GM19452 (cell line): ENCODE data around the gene GAB2.
"Not testable (repeated sequence)": the region's sequence is repeated elsewhere in the genome, so short reads cannot be mapped to it uniquely, and the experiment has no call there.

Source experiments
- ATAC-seq: cut with Tn5 transposase; IDR thresholded peaks from one replicate; pipeline ENCODE4 v1.9.1; 2021; ENCODE audit not compliant: unreplicated experiment

GAB2 gene

DNA sequence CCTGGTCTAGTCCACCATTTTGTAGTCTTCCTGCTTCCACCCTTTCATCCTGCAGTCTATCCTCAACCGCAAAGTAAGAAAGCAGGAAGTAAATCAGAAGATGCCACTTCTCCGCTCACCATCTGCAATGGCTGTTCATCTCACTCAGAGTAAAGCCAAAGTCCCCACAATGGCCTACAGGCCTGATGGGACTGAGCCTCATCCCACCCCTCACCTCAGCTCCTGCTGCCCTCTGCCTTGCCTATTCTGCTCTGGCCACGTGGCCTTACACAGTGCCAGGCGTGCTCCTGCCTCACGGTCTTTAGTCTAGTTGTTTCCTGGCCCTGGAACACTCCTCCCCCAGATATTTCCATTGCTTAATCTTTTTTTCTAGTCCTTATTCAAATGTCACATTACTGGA, 133.4 kb downstream of the GAB2 start:
- ATAC-seq = no peak

- no peak for ATAC-seq
These were observed 134.8 kb downstream of the GAB2 start for GRCh38 chr11:78282821-78283220.

DNA sequence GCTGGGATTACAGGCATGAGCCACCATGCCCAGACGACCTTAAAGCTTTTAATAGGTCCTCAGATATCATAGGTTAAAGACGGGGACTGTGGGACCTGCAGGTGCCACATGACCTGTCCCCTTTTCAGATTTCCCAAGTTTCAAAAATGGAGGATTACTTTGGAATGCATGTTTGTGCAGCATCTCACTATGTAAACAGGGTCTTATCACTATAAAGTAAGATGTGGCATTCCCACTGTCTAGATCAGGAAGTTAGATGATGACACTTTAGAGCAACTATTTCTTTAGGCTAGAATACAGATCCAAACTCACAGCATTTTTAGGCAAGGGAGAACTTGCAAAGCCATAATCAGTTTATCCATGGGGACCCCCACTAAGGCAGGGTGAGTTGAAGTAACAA, 136.1 kb downstream of the GAB2 start:
- ATAC-seq = no peak

DNA sequence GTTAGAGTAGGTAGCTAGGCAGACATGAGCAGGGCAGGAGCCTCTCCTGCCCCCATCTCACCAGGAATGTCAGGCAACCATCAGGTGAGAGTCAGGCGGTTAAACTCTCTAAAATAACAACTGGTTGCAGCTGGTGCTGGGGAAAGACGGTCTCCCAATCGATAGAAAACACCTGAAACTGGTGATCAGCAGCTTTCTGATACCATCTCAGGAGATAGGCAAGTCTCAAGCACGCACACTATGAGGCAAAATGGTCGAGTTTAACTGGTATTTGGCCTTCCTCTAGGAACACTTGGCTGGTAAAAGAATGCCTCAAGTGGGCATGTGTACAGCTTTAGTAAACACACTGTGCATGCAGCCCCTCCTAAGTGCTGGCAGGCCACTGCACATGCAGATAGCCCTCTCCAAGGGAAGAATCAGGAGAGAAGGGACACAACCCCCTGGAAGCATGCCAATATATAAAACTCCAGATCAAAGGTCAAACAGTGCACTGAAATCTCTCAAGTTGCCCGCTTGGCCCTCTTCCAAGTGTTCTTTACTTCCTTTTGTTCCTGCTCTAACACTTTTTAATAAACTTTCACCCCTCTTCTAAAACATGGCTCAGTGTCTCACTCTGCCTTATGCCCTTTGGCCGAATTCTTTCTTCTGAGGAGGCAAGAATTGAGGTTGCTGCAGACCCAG, 140.2 kb downstream of the GAB2 start:
- ATAC-seq = no peak

- no peak for ATAC-seq
These were observed 141.3 kb downstream of the GAB2 start for GRCh38 chr11:78276311-78276710.

GRCh38 chr11:78274739-78275138, 142.9 kb downstream of the GAB2 start:
- no peak for ATAC-seq

DNA sequence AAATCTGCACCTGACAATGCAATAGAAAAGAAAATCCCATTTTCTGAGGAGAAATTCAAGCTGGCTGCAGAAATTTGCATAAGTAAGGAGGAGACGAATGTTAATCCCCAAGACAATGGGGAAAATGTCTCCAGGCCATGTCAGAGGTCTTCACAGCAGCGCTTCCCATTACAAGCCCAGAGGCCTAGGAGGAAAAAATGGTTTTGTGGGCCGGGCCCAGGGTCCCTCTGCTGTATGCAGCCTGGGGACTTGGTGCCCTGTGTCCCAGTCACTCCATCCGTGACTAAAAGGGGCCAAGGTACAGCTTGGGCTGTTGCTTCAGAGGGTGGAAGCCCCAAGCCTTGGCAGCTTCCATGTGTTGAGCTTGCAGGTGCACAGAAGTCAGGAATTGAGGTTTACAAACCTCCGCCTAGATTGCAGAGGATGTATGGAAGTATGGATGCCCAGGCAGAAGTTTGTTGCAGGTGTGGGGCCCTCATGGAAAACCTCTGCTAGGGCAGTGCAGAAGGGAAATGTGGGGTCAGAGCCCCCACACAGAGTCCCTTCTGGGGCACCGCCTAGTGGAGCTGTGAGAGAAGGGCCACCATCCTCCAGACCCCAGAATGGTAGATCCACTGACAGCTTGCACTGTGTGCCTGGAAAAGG, 144.9 kb downstream of the GAB2 start:
- ATAC-seq = not testable (repeated sequence)

GRCh38 chr11:78271801-78272200, 145.8 kb downstream of the GAB2 start:
- ATAC-seq = not testable (repeated sequence)

GRCh38 chr11:78270971-78271370, 146.6 kb downstream of the GAB2 start:
- ATAC-seq = no peak

- no peak for ATAC-seq
These were observed 147.8 kb downstream of the GAB2 start for GRCh38 chr11:78269806-78270205.

DNA sequence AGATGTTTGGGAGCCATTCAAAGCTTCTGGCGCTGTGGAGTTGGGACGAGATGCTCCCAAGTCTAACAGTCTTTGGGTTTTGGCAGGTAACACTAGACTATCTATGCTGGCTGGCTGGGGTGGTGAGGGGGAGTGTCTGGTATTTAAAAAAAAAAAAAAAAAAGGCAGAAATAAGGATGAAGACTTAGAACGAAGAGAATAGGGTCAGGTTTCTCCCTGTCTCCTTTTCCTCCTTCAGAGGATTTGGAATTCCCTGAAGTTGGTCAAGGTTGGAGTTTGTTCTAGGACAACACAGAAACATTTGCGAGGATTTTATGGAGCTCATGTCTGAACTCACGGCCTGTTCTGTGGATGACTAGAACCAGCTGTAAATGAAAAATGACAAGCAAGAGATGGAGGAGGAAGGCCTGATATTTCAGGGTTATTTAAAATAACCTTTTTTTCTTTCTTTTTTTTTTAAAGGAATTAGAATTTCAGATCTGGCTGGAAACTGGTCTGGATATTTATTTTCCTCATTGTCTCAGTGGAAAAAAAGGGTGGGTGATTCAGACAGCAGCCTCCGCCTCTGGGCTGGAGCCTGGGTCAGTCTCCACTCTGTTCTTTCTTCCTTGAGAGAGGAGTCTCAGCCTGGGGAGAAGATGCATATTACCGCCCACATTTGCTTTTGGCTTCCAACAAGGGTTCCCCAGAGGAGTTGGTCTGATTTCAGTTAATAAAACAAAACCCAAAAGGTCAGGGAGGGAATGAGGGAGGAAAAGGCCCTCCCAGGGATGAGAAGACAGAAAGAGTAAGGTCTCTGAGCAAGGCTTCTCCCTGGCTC, 148.8 kb downstream of the GAB2 start:
- ATAC-seq = no peak

GRCh38 chr11:78266451-78266850, 151.2 kb downstream of the GAB2 start:
- ATAC-seq = no peak

GRCh38 chr11:78265326-78265725, 152.3 kb downstream of the GAB2 start:
- ATAC-seq = no peak

- no peak for ATAC-seq
These were observed 154.9 kb downstream of the GAB2 start for GRCh38 chr11:78262691-78263090.

- no peak for ATAC-seq
These were observed 155.4 kb downstream of the GAB2 start for GRCh38 chr11:78262238-78262637.

GRCh38 chr11:78261828-78262227, 155.8 kb downstream of the GAB2 start:
- no peak for ATAC-seq

- ATAC-seq = no peak
These were observed 156.3 kb downstream of the GAB2 start for GRCh38 chr11:78261367-78261766.

DNA sequence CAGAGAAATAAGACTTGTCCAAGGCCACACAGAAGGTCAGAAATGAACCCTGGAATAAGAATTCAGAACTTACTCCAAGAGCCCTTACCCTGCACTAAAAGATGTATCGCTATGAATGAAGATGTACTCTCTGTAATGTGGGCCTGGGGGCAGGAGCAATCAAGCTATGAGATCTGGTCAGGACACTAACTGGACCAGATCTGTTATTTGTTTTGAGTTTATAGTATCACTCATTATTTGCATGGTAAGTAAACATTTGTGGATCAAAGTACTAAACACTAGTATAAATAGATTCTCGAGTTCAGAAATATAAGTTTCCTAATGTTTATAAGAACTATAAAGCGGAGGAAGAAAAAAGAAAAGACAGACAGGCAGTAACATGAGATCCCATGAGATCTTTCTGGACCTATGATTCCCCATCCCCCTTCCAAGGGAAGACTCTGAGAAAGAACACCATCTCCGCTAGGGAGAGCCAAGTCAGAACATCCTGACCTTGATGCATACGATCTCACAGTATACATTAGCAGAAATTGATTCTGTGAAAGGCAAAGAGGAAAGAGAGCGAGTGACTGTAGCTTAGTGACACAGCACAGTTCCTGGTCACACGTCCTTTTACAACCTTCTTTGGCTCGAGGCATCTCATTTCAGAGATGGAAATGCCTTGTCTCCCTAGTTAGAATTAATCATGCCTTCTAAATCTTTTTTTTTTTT, 157.7 kb downstream of the GAB2 start:
- no peak for ATAC-seq

DNA sequence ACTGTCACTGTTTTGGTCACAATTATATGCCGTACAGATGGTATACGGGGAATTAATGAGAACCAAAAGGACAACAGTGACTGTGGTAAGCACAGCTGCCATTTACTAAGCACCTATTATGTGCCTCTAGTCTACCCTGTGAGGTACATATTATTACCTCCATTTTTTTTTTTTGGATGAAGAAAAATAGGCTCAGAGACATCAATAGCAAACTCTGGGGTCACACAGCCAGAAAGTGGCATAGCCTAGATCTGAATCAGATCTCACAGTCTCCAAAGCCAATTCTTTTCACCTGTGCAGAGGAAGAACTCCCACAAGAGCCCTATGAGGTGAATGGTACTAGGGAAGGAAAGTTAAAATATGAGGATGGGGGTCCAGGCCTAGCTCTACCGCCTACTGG, 160.0 kb downstream of the GAB2 start:
- ATAC-seq = no peak

GRCh38 chr11:78256962-78257361, 160.7 kb downstream of the GAB2 start:
- ATAC-seq = no peak

GRCh38 chr11:78255919-78256318, 161.7 kb downstream of the GAB2 start:
- ATAC-seq = no peak
